NCI-H187 treated with DMSO at 0.1 percent for 48 hours (cell line): ENCODE data around the gene KIF25.
"Not testable (repeated sequence)": the region's sequence is repeated elsewhere in the genome, so short reads cannot be mapped to it uniquely, and the experiment has no call there.

Source experiments
- DNase-seq: peaks from one replicate; lab custom pipeline; 2025; lab: John Stamatoyannopoulos, UW

The KIF25 gene

DNA sequence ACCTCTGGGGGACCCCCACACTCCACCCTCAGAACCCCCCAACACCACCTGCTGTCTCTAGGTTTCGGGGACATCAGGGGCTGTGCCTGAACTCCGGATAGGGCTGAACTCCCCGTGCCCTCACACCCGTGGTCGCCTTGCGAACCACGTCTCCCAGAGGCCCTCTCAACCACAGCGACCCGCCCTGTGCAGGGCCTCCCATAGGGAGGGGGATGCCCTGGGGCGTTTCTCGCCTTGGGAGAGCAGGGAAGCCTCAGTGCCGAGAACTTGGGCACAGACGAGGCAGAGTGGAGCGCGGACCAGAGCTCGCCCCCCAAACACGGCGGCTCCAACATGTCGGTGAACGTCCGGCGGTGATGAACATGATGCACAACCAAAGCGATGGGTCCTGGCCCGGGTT lies 74.8 kb downstream of the KIF25 start:
- no peak for DNase-seq

DNA sequence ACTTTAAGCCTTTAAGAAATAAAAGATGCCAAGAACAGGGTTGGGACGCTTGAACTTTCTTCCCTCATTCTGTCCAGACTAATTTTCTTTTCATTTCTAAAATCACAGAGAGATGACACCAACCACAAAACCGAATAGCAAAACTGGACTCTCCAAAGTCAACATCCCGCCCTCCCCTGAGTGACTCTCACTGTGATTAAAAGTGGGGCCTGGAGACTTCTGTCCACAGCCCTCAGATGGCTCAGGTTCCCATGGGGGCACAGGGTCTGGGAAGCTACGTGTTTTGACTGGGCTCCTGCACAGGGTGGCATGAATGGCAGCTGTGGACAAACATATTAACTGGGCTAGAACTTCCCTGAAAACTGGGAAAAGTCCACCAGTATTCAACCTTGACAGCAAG lies 75.3 kb downstream of the KIF25 start:
- DNase-seq = no peak

DNA sequence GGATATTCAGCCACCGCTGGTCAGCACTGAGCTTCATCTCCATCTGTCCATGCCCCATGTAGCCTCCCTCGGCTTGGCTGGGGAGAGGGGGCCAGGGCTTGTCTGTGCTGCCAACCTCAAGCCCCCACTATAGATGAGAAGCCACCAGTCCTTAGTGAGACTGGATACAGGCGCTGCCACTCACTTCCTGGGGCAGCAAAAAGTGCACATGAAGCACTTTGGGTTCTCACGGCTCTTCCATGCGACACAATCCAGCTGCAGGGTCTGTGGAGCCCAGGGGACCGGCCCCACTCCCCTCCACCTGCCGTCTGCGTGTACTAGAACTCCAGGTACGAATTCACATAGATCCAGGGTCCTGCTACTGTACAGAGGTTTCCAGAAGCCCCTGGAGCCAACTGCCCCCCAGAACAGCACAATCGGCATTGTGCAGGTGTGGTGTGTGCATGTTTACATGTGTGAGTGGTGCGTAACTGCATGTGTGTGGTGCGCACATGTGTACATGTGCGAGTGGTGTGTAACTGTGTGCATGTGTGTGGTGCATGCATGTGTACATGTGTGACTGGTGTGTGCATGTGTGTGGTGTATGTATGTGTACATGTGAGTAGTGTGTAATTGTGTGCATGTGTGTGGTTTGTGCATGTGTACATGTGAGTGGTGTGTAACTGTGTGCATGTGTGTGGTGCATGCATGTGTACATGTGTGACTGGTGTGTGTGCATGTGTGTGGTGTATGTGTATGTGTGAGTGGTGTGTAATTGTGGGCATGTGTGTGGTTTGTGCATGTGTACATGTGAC lies 76.7 kb downstream of the KIF25 start:
- DNase-seq = no peak

- DNase-seq = no peak
Observed at GRCh38 chr6:168075216-168075615, 77.7 kb downstream of the KIF25 start.

DNA sequence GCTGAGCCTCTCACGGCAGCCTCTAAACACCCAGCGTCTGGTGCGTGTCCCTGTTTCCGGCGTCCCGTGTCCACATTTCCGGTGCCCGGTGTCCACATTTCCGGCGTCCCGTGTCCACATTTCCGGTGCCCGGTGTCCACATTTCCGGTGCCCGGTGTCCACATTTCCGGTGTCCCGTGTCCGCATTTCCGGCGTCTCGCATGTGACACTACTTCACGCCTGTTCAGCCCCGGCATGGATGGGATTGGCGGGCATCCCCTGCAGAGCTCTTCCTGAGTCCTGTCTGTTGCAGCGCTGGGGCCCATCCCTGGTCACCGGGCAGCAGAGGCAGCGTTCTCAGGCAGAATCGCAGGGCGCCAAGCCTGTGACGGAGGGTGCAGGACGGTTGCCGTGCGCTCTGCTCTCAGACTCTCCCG lies 78.3 kb downstream of the KIF25 start:
- DNase-seq = no peak

GRCh38 chr6:168077401-168077800 lies 79.9 kb downstream of the KIF25 start:
- DNase-seq = not testable (repeated sequence)

DNA sequence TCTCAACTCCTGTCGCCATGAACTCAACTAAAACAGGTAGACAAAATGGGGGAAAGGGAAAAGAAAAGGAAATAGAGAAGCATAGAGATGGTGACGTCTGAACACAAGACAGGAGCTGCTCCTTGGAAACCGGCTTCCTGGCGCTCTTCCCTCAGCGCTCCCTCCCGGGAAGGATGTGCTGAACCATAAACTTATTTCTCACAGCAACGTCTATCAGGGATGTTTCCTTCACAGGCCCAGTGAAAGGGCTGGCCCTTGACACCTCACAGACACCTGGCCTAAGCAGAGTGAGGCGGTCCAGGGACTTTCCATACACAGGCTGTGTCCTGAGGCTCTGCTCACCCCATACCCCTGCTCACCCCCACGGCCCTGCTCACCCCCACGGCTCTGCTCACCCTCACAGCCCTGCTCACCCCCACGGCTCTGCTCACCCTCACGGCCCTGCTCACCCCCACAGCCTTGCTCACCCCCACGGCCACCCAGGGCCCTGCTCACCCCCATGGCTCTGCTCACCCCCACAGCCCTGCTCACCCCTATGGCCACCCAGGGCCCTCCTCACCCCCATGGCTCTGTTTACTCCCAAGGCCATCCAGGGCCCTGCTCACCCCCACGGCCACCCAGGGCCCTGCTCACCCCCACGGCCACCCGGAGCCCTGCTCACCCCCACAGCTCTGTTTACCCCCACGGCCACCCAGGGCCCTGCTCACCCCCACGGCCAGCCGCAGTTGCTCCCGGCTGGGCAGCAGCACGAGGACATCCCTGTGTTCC lies 80.9 kb downstream of the KIF25 start:
- DNase-seq = no peak

- DNase-seq = no peak
Observed at GRCh38 chr6:168078943-168079405, 81.5 kb downstream of the KIF25 start, which contains the start of gene FRMD1. Gene FRMD1, minus strand, starts transcription at chr6:168079212. Its CDS starts 118 bp downstream, at chr6:168079094.

DNA sequence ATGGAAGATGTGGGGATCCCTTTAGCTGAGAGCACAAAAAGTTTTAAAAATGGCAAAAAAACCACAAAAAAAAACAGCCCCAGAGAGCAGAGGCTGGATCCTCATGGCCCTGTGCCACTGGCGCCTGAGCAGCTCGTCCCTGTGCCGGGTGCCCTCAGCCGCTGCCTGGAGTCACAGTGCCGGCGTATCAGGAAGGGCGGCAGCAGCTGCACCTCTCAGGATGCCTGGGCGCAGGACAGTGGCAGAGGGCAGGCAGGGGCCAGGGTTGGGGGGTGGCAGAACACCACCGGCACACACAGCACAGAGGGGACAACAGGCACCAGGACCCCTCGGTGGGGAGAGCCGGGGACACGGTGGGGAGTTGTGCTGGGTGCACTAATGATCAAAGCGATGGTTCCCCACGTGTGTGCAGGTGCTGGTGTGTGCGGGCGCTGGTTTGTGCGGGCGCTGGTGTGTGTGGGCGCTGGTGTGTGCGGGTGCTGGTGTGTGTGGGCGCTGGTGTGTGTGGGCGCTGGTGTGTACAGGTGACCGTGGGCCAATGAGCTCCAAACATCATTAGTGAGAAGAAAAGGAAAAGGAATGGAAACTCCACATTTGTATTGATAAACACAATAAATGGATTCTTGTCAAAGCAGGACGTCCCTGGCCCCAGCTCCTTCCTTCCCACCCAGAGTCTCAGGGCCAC lies 83.1 kb downstream of the KIF25 start:
- no peak for DNase-seq

DNA sequence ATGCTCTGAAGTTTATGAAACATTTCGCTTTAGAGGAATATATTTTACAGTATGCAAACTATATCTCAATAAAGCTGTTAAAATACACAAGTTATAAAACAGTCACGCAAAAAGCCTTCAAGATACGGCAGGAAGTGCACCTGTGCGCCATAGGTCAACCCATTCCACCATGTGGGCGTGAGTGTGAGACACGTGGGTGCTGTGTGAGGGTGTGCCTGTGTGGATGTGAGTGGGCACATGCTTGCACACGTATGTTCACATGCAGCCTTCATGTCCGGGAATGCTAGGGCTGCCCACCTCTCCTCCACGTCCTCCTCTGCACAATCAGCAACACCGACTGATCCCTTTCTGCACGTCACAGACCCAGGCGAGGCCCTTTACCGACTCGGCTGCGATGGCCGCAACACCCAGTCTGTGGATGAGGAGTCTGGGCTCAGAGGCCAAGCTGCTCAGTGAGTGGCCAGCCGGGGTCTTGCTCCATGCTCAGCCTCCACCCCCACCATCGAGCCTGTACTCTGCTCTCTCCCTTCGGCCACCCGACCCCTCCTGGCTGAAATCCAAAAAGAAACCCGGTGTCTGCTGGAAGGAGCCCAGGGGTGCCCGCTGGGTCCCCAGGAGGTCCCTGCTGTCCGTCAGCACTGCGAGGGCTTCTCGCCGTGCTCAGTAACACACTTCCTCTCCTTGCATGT lies 84.5 kb downstream of the KIF25 start:
- DNase-seq = no peak

- no peak for DNase-seq
Observed at GRCh38 chr6:168082860-168083513, 85.5 kb downstream of the KIF25 start.

GRCh38 chr6:168083514-168083885 lies 86.0 kb downstream of the KIF25 start:
- DNase-seq = no peak

- no peak for DNase-seq
Observed at GRCh38 chr6:168084465-168085160, 87.1 kb downstream of the KIF25 start.

DNA sequence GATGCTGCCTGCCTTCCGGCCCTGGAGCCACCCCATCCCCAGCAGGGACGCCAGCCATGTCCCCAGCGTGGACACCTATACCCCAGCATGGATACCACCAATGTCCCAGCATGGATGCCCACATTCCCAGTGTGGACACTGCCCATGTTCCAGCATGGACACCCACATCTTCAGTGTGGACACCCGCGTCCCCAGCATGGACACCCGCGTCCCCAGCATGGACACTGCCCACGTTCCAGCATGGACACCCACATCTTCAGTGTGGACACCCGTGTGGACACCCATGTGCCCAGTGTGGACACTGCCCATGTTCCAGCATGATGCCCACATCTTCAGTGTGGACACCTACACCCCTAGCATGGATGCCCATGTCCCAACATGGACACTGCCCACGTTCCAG lies 88.6 kb downstream of the KIF25 start:
- DNase-seq = no peak

DNA sequence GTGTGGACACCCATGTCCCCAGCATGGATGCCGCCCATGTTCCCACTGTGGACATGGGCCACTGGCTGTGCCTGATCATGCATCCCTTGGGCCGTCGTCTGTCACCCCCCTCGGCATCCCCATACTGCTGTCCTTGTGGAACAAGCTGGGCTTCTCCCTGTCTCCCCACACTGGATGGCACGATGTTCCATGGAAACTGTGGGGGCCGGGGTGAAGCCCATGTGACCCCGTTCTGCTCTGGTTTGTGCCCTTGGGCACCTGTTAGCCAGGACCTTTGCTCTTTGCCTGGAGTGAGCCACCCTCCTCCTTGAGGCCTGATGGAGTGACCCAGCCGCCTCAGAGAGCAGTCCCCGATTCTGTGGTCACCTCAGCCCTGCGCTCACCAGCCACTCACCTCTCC lies 89.1 kb downstream of the KIF25 start:
- DNase-seq = no peak

GRCh38 chr6:168087436-168088160 lies 90.1 kb downstream of the KIF25 start:
- no peak for DNase-seq

GRCh38 chr6:168088161-168089053 lies 90.9 kb downstream of the KIF25 start:
- DNase-seq = no peak

DNA sequence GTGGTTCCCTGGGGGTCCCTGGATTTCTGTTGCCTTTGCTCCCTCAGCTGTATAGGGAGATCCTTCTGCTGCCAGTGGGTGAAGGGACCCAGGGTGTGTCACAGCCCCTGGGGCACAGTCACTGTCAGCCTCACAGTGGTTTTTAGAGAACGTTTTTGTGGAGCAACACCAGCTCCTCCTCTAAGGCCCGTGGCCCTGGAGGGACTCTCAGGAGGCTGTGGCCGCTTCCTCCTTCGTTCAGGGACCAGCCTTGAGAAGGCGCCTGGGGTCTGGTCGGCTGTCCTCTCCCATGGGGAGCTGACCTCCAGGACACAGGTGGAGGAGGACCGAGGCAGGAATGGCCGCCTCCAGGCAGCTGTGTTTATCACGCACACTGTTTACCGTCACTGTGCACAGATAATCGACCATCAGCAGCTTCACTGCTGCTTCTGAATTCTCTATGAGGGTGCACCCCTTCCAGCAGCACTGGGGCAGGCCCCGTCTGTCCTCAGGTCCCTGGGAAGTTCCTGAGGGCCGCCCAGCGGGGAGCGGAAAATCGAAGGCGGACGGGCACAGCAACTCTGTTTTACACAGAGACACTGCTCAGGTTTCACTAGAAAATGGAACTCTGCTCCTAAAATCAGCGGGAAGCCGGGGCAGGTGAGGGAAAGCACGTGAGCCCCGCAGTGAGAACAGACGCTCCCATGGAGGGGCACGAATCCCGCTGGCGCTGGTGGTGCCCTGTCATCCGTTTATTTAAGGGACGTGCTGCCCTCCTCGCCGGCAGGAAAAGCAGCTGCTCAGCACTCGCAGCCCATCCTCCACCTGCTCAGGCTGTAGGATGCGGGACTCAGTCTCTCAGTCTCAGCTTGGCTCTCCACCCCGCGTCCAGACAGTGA lies 92.0 kb downstream of the KIF25 start:
- DNase-seq = no peak
